RWPE1 (cell line): ENCODE measurements around the gene MAPKAPK5.
A peak's percentile ranks its signal among the peaks of the same experiment; 100 is the strongest.
"Not testable (repeated sequence)": the region's sequence is repeated elsewhere in the genome, so short reads cannot be mapped to it uniquely, and the experiment has no call there.

Source experiments
- CTCF ChIA-PET: fragments of 350-600 bp; sonication (Branson Sonifier 250); formaldehyde crosslinking; extraction: SDS; loops from one replicate; lab custom pipeline; 2021; lab: Yijun Ruan, JAX
- POLR2A ChIA-PET: fragments of 400-600 bp; formaldehyde crosslinking; extraction: SDS; loops from one replicate; lab custom pipeline; 2020; ENCODE audit warnings: antibody characterized with exemption; ENCODE audit not compliant: low non-redundant PET; lab: Yijun Ruan, JAX
- DNase-seq: peaks from one replicate; pipeline ENCODE4 v3.0.0; 2012; ENCODE audit warnings: low spot score
- H3K27ac ChIP-seq: fragments of 450-650 bp; 2 replicates; pipeline ENCODE4 v1.5.1; 2017
- TF ChIP-seq, protein P1 (sequence below): fragments of 450-650 bp; conservative IDR thresholded peaks from 2 replicates; pipeline ENCODE4 v1.5.1; 2017; ENCODE audit warnings: low read depth, mild to moderate bottlenecking

MAPKAPK5 gene

DNA sequence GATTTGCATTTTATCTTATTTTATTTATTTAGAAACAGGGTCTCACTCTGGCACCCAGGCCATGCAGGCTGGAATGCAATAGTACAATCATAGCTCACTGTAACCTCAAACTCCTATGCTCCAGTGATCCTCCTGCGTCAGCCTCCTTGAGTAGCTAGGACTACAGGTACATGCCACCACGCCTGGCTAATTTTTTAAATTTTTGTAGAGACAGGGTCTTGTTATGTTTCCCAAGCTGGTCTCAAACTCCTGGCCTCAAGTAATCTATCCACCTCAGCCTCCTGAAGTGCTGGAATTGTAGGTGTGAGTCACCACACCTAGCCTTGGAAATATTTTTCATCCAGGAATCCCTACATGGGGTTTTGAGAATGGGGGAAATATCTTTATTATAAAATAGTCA is 84.6 kb downstream of the MAPKAPK5 start:
- POLR2A ChIA-PET: no interaction called here
- TF ChIP-seq, protein P1, sequence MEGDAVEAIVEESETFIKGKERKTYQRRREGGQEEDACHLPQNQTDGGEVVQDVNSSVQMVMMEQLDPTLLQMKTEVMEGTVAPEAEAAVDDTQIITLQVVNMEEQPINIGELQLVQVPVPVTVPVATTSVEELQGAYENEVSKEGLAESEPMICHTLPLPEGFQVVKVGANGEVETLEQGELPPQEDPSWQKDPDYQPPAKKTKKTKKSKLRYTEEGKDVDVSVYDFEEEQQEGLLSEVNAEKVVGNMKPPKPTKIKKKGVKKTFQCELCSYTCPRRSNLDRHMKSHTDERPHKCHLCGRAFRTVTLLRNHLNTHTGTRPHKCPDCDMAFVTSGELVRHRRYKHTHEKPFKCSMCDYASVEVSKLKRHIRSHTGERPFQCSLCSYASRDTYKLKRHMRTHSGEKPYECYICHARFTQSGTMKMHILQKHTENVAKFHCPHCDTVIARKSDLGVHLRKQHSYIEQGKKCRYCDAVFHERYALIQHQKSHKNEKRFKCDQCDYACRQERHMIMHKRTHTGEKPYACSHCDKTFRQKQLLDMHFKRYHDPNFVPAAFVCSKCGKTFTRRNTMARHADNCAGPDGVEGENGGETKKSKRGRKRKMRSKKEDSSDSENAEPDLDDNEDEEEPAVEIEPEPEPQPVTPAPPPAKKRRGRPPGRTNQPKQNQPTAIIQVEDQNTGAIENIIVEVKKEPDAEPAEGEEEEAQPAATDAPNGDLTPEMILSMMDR: no peak
- H3K27ac ChIP-seq: no peak overlapping the region
- DNase-seq: no peak
- CTCF ChIA-PET: no interaction called here

DNA sequence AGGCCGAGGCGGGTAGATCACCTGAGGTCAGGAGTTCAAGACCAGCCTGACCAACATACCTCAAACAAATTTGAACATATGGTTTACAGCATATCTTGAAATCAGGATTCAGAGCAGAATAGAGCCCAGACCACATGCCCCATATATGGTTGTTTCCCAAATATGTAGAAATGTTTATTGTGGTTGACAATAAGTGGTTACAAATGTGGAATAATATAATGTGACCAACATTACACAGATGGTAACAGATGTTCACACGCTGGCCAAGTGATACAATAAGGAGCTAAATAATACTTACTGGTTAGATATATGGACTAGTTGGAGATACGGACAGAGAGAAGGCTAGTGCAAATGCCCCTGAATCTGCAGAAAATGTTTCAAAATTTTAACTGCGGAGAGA is 85.3 kb downstream of the MAPKAPK5 start:
- TF ChIP-seq, protein P1: no peak
- H3K27ac ChIP-seq: no peak overlapping the region
- DNase-seq: no peak
- POLR2A ChIA-PET: no interaction called here
- CTCF ChIA-PET: no interaction called here

DNA sequence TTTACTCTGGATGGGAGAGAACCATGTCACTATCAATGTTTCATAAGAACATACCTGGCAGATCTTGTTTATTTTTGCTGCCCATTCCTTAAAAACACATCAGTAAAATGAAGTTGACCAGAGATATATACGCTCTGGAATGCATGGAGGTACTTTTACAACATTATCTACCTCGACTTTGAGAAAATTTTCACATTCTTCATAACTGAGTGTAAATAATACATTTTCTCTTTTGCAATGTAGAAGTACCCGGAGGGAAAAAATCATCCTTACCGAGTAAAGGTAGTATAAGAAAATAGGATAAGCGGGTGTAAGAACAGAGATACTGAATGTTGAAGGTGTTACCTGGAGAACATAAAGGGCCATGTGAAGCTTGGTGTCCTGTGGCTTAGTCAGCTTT is 90.2 kb downstream of the MAPKAPK5 start:
- DNase-seq: no peak
- CTCF ChIA-PET: interaction anchor here (0.7 kb wide), 1 partner anchor 174 kb away, joined by 3 read pairs; no protein-coding TSS in a partner anchor
- no peak overlapping the region for H3K27ac ChIP-seq
- TF ChIP-seq, protein P1: no peak
- POLR2A ChIA-PET: no interaction called here

DNA sequence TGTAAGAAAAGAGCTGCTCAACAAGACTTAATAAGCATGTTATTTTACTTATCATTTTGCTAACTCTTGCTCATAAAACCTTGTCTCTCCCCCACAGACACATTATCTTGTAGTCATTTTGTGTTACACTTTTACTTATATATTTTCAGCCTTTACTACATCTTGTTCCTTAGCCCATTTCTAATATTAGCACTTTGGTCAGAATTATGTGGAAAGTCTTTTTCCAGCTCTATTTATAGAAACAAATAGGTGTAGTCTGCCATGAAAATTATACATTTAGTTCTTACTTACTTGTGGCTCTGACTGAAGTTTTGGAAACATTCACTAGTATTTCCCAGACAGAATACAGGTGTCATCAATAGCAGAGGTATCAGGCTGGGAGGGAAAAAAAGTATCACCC is 94.8 kb downstream of the MAPKAPK5 start:
- TF ChIP-seq, protein P1: no peak
- POLR2A ChIA-PET: interaction anchor here (0.6 kb wide), 1 partner anchor 482 kb away, joined by 3 read pairs; the partner anchor contains the start of gene PTPN11
- CTCF ChIA-PET: no interaction called here
- no peak overlapping the region for H3K27ac ChIP-seq
- DNase-seq: no peak

DNA sequence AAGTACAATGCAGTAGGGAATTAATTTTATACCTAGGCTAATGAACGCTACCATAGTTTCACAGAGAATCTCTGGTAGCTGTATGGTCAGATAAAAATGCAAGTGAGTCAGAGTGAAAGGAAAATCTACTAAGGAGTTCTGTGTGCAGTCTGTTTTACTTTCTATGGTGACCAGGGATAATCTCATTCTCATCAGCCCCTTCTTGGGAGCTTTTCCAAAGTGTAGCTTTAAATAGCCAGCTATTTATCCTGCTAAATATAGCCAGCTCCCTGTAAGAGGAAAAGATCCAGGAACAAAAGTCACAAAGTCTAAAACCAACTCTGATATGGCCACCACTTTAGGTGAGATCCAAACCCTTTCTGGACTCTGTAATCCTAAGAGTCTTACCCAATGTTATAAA is 95.4 kb downstream of the MAPKAPK5 start:
- H3K27ac ChIP-seq: no peak overlapping the region
- TF ChIP-seq, protein P1: no peak

DNA sequence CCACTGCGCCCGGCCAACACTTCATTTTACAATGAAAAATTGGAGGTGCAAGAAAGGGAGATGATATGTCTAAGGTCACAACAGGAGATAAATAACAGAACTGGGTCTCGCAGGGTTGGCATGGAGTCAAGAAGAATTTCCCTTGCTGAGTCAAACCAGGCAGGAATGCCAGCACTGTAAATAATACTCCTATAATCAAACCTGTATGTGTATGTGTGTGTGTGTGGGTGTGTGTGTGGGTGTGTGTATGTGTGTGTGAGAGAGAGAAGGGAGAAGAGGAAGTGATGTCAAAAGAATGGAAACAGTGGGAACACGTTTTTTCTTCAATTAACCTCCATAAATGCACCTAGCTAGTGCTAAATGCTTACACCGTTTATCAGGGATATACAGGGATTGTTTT is 100.5 kb downstream of the MAPKAPK5 start:
- CTCF ChIA-PET: no interaction called here
- 0 out of 2 replicates have a peak overlapping the region, but pooled peaks have one; percentile 8 for H3K27ac ChIP-seq
- POLR2A ChIA-PET: no interaction called here
- peak; percentile 33 for DNase-seq
- TF ChIP-seq, protein P1: no peak

More for the DNA sequence above, 95.4 kb downstream of the MAPKAPK5 start:
- CTCF ChIA-PET: no interaction called here
- no peak for DNase-seq
- POLR2A ChIA-PET: interaction anchor here (0.6 kb wide), 1 partner anchor 481 kb away, joined by 3 read pairs; the partner anchor contains the start of gene PTPN11

DNA sequence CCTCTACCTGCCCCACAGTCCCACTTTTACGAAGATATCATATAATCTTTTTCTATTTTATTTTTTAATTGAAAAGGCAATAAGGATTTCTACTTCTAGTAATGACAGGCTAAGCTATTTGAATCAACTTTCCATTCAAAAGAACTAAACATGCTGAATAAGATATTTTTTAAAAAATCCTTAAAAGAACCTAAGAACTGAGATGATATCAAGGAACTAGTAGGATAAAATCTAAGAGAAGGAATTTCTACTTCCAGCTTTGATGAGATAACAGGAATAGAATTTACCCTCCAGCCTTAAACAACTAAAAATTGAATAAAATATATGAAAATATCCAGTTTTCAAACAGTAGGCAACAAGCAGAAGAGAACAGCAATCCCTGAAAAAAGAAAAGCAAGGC is 101.9 kb downstream of the MAPKAPK5 start:
- ChIA-PET POLR2A (no interaction called here), CTCF (interaction anchor here (0.7 kb wide), 1 partner anchor 8 kb away, joined by 3 read pairs; no protein-coding TSS in a partner anchor)
- TF ChIP-seq, protein P1: no peak
- DNase-seq: no peak
- H3K27ac ChIP-seq: no peak overlapping the region

DNA sequence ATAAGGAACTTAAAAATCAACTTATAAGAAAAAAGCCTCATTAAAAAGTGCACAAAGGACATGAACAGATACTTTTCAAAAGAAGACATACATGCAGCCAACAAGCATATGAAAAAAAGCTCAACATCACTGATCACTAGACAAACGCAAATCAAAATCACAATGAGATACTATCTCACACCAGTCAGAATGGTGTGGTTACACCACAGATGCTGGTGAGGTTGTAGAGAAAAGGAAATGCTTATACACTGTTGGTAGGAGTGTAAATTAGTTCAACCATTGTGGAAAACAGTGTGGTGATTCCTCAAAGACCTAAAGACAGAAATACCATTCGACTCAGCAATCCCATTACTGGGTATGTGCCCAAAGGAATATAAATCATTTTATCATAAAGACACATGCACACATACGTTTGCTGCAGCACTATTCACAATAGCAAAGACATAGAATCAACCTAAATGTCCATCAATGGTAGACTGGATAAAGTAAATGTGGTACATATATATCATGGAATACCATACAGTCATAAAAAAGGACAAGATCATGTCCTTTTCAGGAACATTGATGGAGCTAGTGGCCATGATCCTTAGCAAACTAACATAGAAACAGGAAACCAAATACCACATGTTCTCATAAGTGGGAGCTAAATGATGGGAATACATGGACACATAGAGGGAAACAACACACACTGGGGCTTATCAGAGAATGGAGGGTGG is 109.1 kb downstream of the MAPKAPK5 start:
- CTCF ChIA-PET: interaction anchor here (0.6 kb wide), 1 partner anchor 72 kb away, joined by 3 read pairs; no protein-coding TSS in a partner anchor
- POLR2A ChIA-PET, DNase-seq, H3K27ac ChIP-seq: not testable (repeated sequence)
